BJ (cell line): ENCODE results near the gene PCARE. TPM values are rescaled to one million over a fixed set of nuclear protein-coding genes. Genes with fewer than 3 reads are reported as not detected.

Experiments
- CTCF ChIA-PET: fragments of 350-600 bp; formaldehyde crosslinking; extraction: SDS; loops from one replicate; lab custom pipeline; 2021; ENCODE audit warnings: antibody characterized with exemption, inconsistent platforms; lab: Yijun Ruan, JAX
- POLR2A ChIA-PET: fragments of 300-600 bp; sonication (Branson Sonifier 250); formaldehyde crosslinking; extraction: SDS; loops from one replicate; lab custom pipeline; 2021; ENCODE audit warnings: antibody characterized with exemption; lab: Charles Lee
- DNase-seq: peaks from one replicate; pipeline ENCODE4 v3.0.0-alpha.2; 2011; ENCODE audit warnings: low read depth
- H3K27me3 ChIP-seq: 2 replicates; pipeline ENCODE4 v1.6.0; 2011; ENCODE audit warnings: low read length; ENCODE audit not compliant: control insufficient read depth, insufficient read depth
- H3K36me3 ChIP-seq: 2 replicates; pipeline ENCODE4 v1.5.1; 2011; ENCODE audit warnings: low read length; ENCODE audit not compliant: control insufficient read depth, insufficient read depth
- H3K4me3 ChIP-seq: 2 replicates; pipeline ENCODE4 v1.5.1; 2011; ENCODE audit warnings: low read depth, mild to moderate bottlenecking, control low read depth, low read length
- polyA plus RNA-seq: library from polyadenylated mRNA; depleted of rRNA; stranded (reverse); fragments of >200 nt; gene quantifications from 2 replicates; pipeline ENCODE4 v1.2.3, GENCODE V29; 2011
- TF ChIP-seq, protein P1 (sequence below): IDR thresholded peaks from 2 replicates; pipeline ENCODE4 v1.5.1; 2011; ENCODE audit warnings: low read depth, mild to moderate bottlenecking, control low read depth, inconsistent platforms, low read length, moderate library complexity; ENCODE audit not compliant: insufficient read depth

The PCARE gene
- polyA plus RNA-seq, 1 experiment: not detected

DNA sequence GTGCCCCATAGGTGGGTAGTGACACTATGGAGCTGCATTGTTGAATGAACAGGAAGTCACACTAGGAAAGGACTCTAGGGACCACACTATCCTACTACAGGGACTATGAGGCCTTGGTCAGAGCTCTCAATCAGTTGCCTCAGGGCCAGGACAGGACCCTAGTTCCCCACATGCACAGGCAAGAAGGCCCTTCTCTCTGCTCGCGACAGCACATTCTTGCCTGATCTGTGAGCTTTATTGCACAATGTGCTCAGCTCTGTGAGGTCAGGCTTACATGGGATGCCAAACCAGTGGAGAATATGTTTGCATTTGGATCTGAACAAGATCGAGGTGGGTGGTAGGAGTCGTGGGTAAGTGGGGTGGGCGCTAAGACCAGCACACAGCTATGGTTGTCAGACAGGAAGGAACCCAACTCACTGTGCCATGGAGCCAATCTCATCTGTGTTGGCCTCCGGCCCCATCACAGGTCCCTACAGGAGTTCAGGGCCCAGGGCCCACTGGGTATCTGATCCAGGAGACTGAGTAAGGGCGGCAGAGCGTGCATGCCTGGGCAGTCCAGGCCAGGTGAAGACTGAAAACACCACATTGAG is 8.0 kb downstream of the PCARE start:
- TF ChIP-seq, protein P1, sequence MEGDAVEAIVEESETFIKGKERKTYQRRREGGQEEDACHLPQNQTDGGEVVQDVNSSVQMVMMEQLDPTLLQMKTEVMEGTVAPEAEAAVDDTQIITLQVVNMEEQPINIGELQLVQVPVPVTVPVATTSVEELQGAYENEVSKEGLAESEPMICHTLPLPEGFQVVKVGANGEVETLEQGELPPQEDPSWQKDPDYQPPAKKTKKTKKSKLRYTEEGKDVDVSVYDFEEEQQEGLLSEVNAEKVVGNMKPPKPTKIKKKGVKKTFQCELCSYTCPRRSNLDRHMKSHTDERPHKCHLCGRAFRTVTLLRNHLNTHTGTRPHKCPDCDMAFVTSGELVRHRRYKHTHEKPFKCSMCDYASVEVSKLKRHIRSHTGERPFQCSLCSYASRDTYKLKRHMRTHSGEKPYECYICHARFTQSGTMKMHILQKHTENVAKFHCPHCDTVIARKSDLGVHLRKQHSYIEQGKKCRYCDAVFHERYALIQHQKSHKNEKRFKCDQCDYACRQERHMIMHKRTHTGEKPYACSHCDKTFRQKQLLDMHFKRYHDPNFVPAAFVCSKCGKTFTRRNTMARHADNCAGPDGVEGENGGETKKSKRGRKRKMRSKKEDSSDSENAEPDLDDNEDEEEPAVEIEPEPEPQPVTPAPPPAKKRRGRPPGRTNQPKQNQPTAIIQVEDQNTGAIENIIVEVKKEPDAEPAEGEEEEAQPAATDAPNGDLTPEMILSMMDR: no peak
- Histone ChIP-seq H3K36me3 (no peaks in the 10 kb centered on the region), H3K27me3 (no peaks in the 10 kb centered on the region; the same call in 1 of the 2 replicates), H3K4me3 (no peak overlapping the region)
- POLR2A ChIA-PET: no interaction called here
- DNase-seq: no peak
- CTCF ChIA-PET: interaction anchor here (0.6 to 1.8 kb wide), 2 partner anchors 10 kb away, joined by 3 to 10 read pairs; no protein-coding TSS in a partner anchor

DNA sequence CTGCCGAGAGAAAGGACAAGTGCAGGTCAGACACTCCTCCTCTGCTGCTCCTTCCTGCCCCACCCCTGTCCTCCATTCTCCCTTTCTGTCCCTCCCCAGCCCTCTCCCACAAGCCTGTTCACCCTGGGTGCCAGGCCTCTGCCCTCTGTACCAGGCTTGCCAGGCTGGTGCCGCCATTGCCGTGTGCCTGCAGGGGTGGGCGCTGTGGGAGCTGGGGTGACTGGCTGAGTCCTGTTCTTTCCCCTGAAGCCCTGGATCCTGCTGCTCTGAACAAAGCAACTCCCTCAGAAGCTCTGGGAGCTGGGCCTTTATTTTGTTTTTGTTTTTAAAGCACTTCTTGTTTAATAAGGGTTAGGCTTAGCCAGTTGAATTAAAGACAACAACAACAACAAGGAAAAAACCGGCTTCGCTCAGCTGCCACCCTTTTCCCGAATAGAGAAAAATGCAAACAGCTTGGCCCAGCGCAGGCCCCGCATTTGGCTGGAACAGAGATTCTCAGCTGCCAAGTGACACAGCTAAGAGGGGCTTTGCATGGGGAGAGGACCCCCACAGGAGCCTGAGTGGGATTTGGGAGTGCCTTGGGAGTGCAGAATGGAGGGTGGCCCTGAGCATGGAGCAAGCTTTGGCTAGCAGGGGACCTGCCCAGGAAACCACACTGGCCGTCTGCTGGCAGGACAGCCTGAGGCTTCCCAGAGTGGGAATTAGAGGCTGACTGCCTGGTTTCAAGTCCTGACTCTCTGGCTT is 9.1 kb downstream of the PCARE start:
- ChIA-PET CTCF (interaction anchor here (1.8 kb wide), 1 partner anchor 11 kb away, joined by 10 read pairs; no protein-coding TSS in a partner anchor), POLR2A (no interaction called here)
- Histone ChIP-seq H3K36me3 (no peaks in the 10 kb centered on the region), H3K4me3 (no peak overlapping the region), H3K27me3 (no peaks in the 10 kb centered on the region; the same call in 1 of the 2 replicates)
- TF ChIP-seq, protein P1: no peak
- no peak for DNase-seq

DNA sequence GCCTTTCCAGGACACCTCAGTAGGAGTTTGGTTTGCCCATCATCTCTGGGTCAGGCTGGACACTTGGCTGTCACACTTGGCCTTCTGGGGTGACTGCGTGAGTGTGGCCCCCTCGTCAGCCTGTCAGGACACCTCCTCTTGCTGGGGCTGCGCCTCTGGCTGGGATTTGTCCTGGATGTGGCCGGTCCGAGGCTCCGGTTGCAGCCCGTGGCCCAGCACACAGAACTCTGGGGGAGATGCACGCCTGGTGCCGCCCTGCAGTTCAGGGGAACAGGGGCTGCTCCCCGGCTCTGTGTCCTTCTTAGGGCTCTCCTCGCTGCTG is 9.6 kb downstream of the PCARE start:
- H3K27me3 ChIP-seq: no peaks in the 10 kb centered on the region; the same call in 1 of the 2 replicates
- POLR2A ChIA-PET: no interaction called here
- H3K4me3 ChIP-seq: no peak overlapping the region
- CTCF ChIA-PET: interaction anchor here (0.5 kb wide), 1 partner anchor 636 kb away, joined by 3 read pairs; no protein-coding TSS in a partner anchor
- TF ChIP-seq, protein P1: no peak
- H3K36me3 ChIP-seq: no peaks in the 10 kb centered on the region
- no peak for DNase-seq

DNA sequence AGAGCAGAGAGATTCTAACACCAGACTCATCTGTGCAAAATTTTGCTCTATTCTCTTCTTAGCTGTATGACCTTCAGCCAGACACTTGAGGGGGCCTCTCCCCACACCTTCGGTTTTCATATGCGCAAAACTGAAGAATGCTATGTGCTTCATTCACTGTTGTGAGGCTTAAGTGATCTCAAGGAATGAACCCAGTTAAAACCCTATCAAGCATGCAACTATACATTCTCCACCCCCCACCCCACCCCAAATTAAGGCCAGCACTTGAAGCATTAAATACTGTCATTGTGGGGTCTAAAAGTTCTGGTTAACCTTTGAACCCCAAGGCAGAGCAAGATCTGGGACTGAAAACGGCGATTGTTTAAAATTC is 10.0 kb downstream of the PCARE start:
- H3K4me3 ChIP-seq: no peak overlapping the region
- no peak for DNase-seq
- TF ChIP-seq, protein P1: no peak
- no peaks in the 10 kb centered on the region for H3K36me3 ChIP-seq
- POLR2A ChIA-PET: interaction anchor here (1.2 kb wide), 1 partner anchor 52 kb away, joined by 3 read pairs; no protein-coding TSS in a partner anchor
- CTCF ChIA-PET: interaction anchor here (0.5 to 1.1 kb wide), 3 partner anchors 50 to 635 kb away, joined by 3 to 4 read pairs (median 3); no protein-coding TSS in a partner anchor
- H3K27me3 ChIP-seq: no peaks in the 10 kb centered on the region

DNA sequence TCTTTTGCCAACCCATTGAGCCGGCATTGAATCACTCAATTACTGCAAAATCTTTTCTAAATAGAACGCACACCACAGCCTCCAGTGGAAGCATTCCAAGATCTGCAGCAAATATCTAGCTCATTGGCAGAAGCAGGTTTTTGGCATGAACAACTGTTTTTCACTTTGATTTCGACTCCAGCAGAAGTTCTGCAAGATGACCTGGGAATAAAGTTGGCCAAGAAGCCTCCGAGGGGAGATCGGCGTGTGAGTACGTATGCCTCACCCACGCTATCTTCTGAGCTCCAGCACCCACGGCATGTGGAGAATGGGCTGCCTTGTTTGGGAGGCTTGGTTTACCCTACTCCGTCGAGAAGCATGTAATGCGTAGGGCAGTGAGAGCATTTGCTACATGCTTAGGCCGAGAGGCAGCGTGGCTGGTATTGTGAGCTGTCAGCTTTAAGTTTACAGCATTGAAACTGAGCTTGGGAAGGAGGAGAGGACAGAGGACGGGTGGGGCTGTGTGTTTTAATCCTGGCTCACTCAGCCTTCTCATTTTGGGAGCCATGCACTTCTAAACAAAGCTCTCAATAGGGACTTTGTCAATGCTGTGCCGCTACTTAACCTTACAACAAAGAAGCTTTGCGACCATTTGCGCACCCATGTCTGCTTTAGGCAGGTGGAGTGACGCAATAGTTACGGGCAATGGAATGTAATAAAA is 10.5 kb downstream of the PCARE start:
- DNase-seq: no peak
- POLR2A ChIA-PET: interaction anchor here (1.2 kb wide), 1 partner anchor 52 kb away, joined by 3 read pairs; no protein-coding TSS in a partner anchor
- Histone ChIP-seq H3K4me3 (no peak overlapping the region), H3K36me3 (no peaks in the 10 kb centered on the region), H3K27me3 (no peaks in the 10 kb centered on the region)
- CTCF ChIA-PET: interaction anchor here (0.5 to 1.1 kb wide), 3 partner anchors 51 to 635 kb away, joined by 3 to 4 read pairs (median 3); no protein-coding TSS in a partner anchor
- TF ChIP-seq, protein P1: no peak
